IMR-90 (cell line): ENCODE data around the gene FLVCR2. TPM values are rescaled to one million over a fixed set of nuclear protein-coding genes. Genes with fewer than 3 reads are reported as not detected.

ENCODE experiments used
- ATAC-seq: fragments of 200-7000 bp; cut with Tn5 transposase; 2 replicates; pipeline ENCODE4 v1.9.1; 2020; ENCODE audit warnings: low read depth, mild to moderate bottlenecking, moderate library complexity
- BruUV-seq: library from RNA; stranded (reverse); fragments of 400-500 nt; replicated peaks from 2 replicates; lab custom pipeline; 2021; lab: Mats Ljungman, UMichigan
- CTCF ChIA-PET: fragments of 300-600 bp; formaldehyde crosslinking; extraction: SDS; loops from one replicate; lab custom pipeline; 2021; ENCODE audit warnings: antibody characterized with exemption; lab: Yijun Ruan, JAX
- POLR2A ChIA-PET: fragments of 300-600 bp; sonication (Branson Sonifier 250); formaldehyde crosslinking; loops from one replicate; lab custom pipeline; 2022; ENCODE audit warnings: antibody characterized with exemption; ENCODE audit not compliant: unreplicated experiment; lab: Charles Lee
- DNase-seq: peaks from one replicate; pipeline ENCODE4 v3.0.0; 2013
- H2AFZ ChIP-seq: replicated peaks from 2 replicates; pipeline ENCODE3; 2013; ENCODE audit warnings: low read length, mild to moderate bottlenecking; ENCODE audit not compliant: poor library complexity
- H2AK5ac ChIP-seq: 2 replicates; pipeline ENCODE4 v1.6.1; 2013; ENCODE audit warnings: low read depth, low read length, inconsistent platforms
- H2AK9ac ChIP-seq: replicated peaks from 2 replicates; pipeline ENCODE3; 2013; ENCODE audit warnings: mild to moderate bottlenecking, low read depth, low read length, moderate library complexity; ENCODE audit not compliant: poor library complexity
- H2BK120ac ChIP-seq: 2 replicates; pipeline ENCODE4 v1.6.1; 2013; ENCODE audit warnings: low read depth, low read length, inconsistent platforms
- H2BK15ac ChIP-seq: 3 replicates; pipeline ENCODE4 v1.6.1; 2013; ENCODE audit warnings: low read depth, low read length, inconsistent platforms
- H2BK20ac ChIP-seq: 2 replicates; pipeline ENCODE4 v1.6.1; 2013; ENCODE audit warnings: low read depth, mild to moderate bottlenecking, inconsistent platforms, low read length, moderate library complexity
- H2BK5ac ChIP-seq: 2 replicates; pipeline ENCODE4 v1.6.1; 2013; ENCODE audit warnings: mild to moderate bottlenecking, low read depth, low read length, inconsistent platforms; ENCODE audit not compliant: poor library complexity, severe bottlenecking
- H3K14ac ChIP-seq: replicated peaks from 2 replicates; pipeline ENCODE4 v1.6.1; 2013; ENCODE audit warnings: low read depth, low read length, inconsistent platforms
- H3K18ac ChIP-seq: 2 replicates; pipeline ENCODE4 v1.6.1; 2013; ENCODE audit warnings: low read depth, low read length, control low read depth
- H3K23ac ChIP-seq: 2 replicates; pipeline ENCODE4 v1.6.1; 2013; ENCODE audit warnings: low read depth, low read length, inconsistent platforms
- H3K27ac ChIP-seq: 2 replicates; pipeline ENCODE4 v1.5.1; 2013; ENCODE audit warnings: mild to moderate bottlenecking, control low read depth, low read length; ENCODE audit not compliant: insufficient read depth
- H3K27me3 ChIP-seq: 2 replicates; pipeline ENCODE4 v1.6.1; 2013; ENCODE audit warnings: low read length; ENCODE audit not compliant: control insufficient read depth, insufficient read depth
- H3K36me3 ChIP-seq: 2 replicates; pipeline ENCODE4 v1.6.1; 2013; ENCODE audit warnings: low read length, mixed read lengths; ENCODE audit not compliant: control insufficient read depth, insufficient read depth
- H3K4ac ChIP-seq: 2 replicates; pipeline ENCODE4 v1.6.1; 2013; ENCODE audit warnings: low read depth, low read length, inconsistent platforms
- H3K4me1 ChIP-seq: 2 replicates; pipeline ENCODE4 v1.6.1; 2013; ENCODE audit warnings: low read length, mixed read lengths; ENCODE audit not compliant: control insufficient read depth, insufficient read depth
- H3K4me2 ChIP-seq: 2 replicates; pipeline ENCODE4 v1.6.1; 2013; ENCODE audit warnings: low read depth, mild to moderate bottlenecking, control low read depth, low read length, moderate library complexity
- H3K4me3 ChIP-seq: 2 replicates; pipeline ENCODE4 v1.5.1; 2013; ENCODE audit warnings: low read depth, mild to moderate bottlenecking, control low read depth, low read length, moderate library complexity; ENCODE audit not compliant: insufficient read depth
- H3K56ac ChIP-seq: 2 replicates; pipeline ENCODE4 v1.6.1; 2013; ENCODE audit warnings: low read length, inconsistent platforms; ENCODE audit not compliant: insufficient read depth; ENCODE audit errors: extremely low read depth
- H3K79me1 ChIP-seq, 2 experiments: 2 replicates each; pipeline ENCODE4 v1.6.1; 2013; ENCODE audit warnings: low read length in 2 of 2, inconsistent platforms in 1 of 2, low read depth in 1 of 2
- H3K9ac ChIP-seq: 2 replicates; pipeline ENCODE4 v1.6.1; 2013; ENCODE audit warnings: low read depth, low read length, control low read depth
- H3K9me1 ChIP-seq: 2 replicates; pipeline ENCODE4 v1.6.1; 2013; ENCODE audit warnings: low read length, inconsistent platforms; ENCODE audit not compliant: insufficient read depth
- H3K9me3 ChIP-seq: 2 replicates; pipeline ENCODE4 v1.6.1; 2013; ENCODE audit warnings: low read length; ENCODE audit not compliant: control insufficient read depth, insufficient read depth
- H4K20me1 ChIP-seq: 2 replicates; pipeline ENCODE4 v1.6.1; 2013; ENCODE audit warnings: low read length, inconsistent platforms; ENCODE audit not compliant: insufficient read depth
- H4K5ac ChIP-seq: 2 replicates; pipeline ENCODE4 v1.6.1; 2013; ENCODE audit warnings: mild to moderate bottlenecking, low read depth, low read length, control low read depth
- H4K8ac ChIP-seq, 2 experiments: 2 replicates each; pipeline ENCODE4 v1.6.1; 2013; ENCODE audit warnings: low read depth in 2 of 2, low read length in 2 of 2, control low read depth in 1 of 2, inconsistent platforms in 1 of 2
- H4K91ac ChIP-seq: 2 replicates; pipeline ENCODE4 v1.6.1; 2013; ENCODE audit warnings: low read depth, low read length, inconsistent platforms; ENCODE audit not compliant: insufficient read depth
- BHLHE40 ChIP-seq: fragments of 150-350 bp; IDR thresholded peaks from 2 replicates; pipeline ENCODE4 v1.6.1; 2016; ENCODE audit warnings: mild to moderate bottlenecking, low read depth, low read length
- CHD1 ChIP-seq: IDR thresholded peaks from 2 replicates; pipeline ENCODE4 v1.6.1; 2012; ENCODE audit warnings: low read depth, low read length, improper control_type of control experiment
- ELK1 ChIP-seq: fragments of 150-350 bp; IDR thresholded peaks from 2 replicates; pipeline ENCODE4 v1.6.1; 2016; ENCODE audit warnings: low read depth, mild to moderate bottlenecking, low read length, moderate library complexity, borderline replicate concordance
- MAFK ChIP-seq: IDR thresholded peaks from 2 replicates; pipeline ENCODE4 v1.6.1; 2012; ENCODE audit warnings: low read depth, low read length, improper control_type of control experiment
- MAZ ChIP-seq: IDR thresholded peaks from 2 replicates; pipeline ENCODE4 v1.6.1; 2012; ENCODE audit warnings: low read depth, mild to moderate bottlenecking, low read length, improper control_type of control experiment, moderate library complexity, borderline replicate concordance
- MXI1 ChIP-seq: IDR thresholded peaks from 2 replicates; pipeline ENCODE4 v1.6.1; 2012; ENCODE audit warnings: low read depth, mild to moderate bottlenecking, low read length, moderate library complexity, borderline replicate concordance
- NFE2L2 ChIP-seq: fragments of 150-350 bp; IDR thresholded peaks from 2 replicates; pipeline ENCODE4 v1.6.1; 2016; ENCODE audit warnings: low read depth, mild to moderate bottlenecking, low read length
- POLR2A ChIP-seq: IDR thresholded peaks from 2 replicates; pipeline ENCODE4 v1.6.1; 2012; ENCODE audit warnings: mild to moderate bottlenecking, low read depth, low read length
- RAD21 ChIP-seq: IDR thresholded peaks from 2 replicates; pipeline ENCODE4 v1.6.1; 2012; ENCODE audit warnings: low read length, improper control_type of control experiment
- RCOR1 ChIP-seq: IDR thresholded peaks from 2 replicates; pipeline ENCODE4 v1.6.1; 2012; ENCODE audit warnings: mild to moderate bottlenecking, low read length, improper control_type of control experiment; ENCODE audit not compliant: insufficient replicate concordance
- RFX5 ChIP-seq: IDR thresholded peaks from 2 replicates; pipeline ENCODE4 v1.8.0; 2012; ENCODE audit warnings: low read depth, mild to moderate bottlenecking, low read length, moderate library complexity
- SMC3 ChIP-seq: fragments of 150-350 bp; IDR thresholded peaks from 2 replicates; pipeline ENCODE4 v1.6.1; 2016; ENCODE audit warnings: low read depth, mild to moderate bottlenecking, antibody characterized with exemption, low read length, moderate library complexity
- WGBS, 2 experiments: methylation state at CpG; one replicate each; pipeline versions ENCODE4 v1.1.5 to v1.1.7; 2013; ENCODE audit warnings: missing lambda C conversion rate in 2 of 2; ENCODE audit not compliant: insufficient read length in 1 of 2; ENCODE audit errors: extremely low coverage in 2 of 2; 5-methylcytosine and 5-hydroxymethylcytosine counted together
- dilution Hi-C: fragments of 300-500 bp; cut with HindIII; formaldehyde crosslinking; loops from one replicate; pipeline ENCODE4 v1.14.3; 2018; ENCODE audit warnings: low sequenced_read_pairs; ENCODE audit not compliant: unreplicated experiment
- in situ Hi-C: fragments of 300-500 bp; cut with MboI; formaldehyde crosslinking; loops from 3 replicates; pipeline ENCODE4 v1.14.3; 2019; ENCODE audit warnings: low sequenced_read_pairs, inconsistent platforms, mixed read lengths
- intact Hi-C: fragments of 100-400 bp; cut with micrococcal nuclease; formaldehyde crosslinking; loops from 2 replicates; pipeline ENCODE4 v1.10.0; 2022
- polyA plus RNA-seq, 3 experiments: library from polyadenylated mRNA; depleted of rRNA; stranded (reverse); fragments of >200 nt; gene quantifications; 2 replicates each; pipeline ENCODE4 v1.2.3, GENCODE V29; 2012; ENCODE audit warnings: low replicate concordance in 1 of 3
- total RNA-seq: library from RNA; depleted of rRNA; stranded (reverse); fragments of >200 nt; gene quantifications from 2 replicates; pipeline ENCODE4 v1.2.3, GENCODE V29; 2012
- TF ChIP-seq, protein P1 (sequence below): conservative IDR thresholded peaks from 2 replicates; pipeline ENCODE4 v1.5.1; 2012; ENCODE audit warnings: mild to moderate bottlenecking, low read depth, low read length, improper control_type of control experiment
- TF ChIP-seq, protein P2 (sequence below): fragments of 150-350 bp; IDR thresholded peaks from 2 replicates; pipeline ENCODE4 v1.6.1; 2017; ENCODE audit warnings: mild to moderate bottlenecking, antibody characterized with exemption, low read length, low read depth

FLVCR2 gene
- total and polyA plus RNA-seq, 2 of the 4 experiments (the other 2 are of a cell fraction), result 0.94 to 1.4 TPM

GRCh38 chr14:75650253-75651058 lies 72.0 kb downstream of the FLVCR2 start:
- DNase-seq, result no peak
- no peaks in the 10 kb centered on the region for H3K9me3 ChIP-seq
- H3K9me1 ChIP-seq, result peaks cover 20% of the 10 kb centered on the region
- H2BK5ac ChIP-seq, result no peak overlapping the region
- POLR2A ChIA-PET, result no interaction called here
- intact Hi-C loops, result no loop called here
- H3K79me1 ChIP-seq, result no peaks in the 10 kb centered on the region; a peak in 1 of 4 replicates
- no peak overlapping the region for H3K18ac ChIP-seq
- H4K20me1 ChIP-seq, result peaks cover 3% of the 10 kb centered on the region; the same call in 1 of the 2 replicates
- no peak overlapping the region for H2AFZ ChIP-seq
- H2BK15ac ChIP-seq, result no peak overlapping the region
- no peak overlapping the region for H3K4me3 ChIP-seq
- H3K27me3 ChIP-seq, result no peaks in the 10 kb centered on the region
- no peak for ATAC-seq
- peaks cover 9% of the 10 kb centered on the region; the same call in 1 of the 2 replicates for H3K36me3 ChIP-seq
- WGBS, 2 experiments, result 100% methylated on average over 1 of the region's 5 CpGs; no CpG with 5 or more reads in 1 of the 2 experiments
- H2BK120ac ChIP-seq, result no peak overlapping the region
- no peak overlapping the region for H3K14ac ChIP-seq
- BruUV-seq, result no TSS peak
- H4K91ac ChIP-seq, result no peak overlapping the region
- in situ Hi-C loops, result loop anchor here (5.0 kb wide), 1 partner anchor 73 kb away; the partner anchor contains the start of gene FLVCR2
- H4K8ac ChIP-seq, result no peak overlapping the region
- no peak overlapping the region for H4K5ac ChIP-seq
- H3K23ac ChIP-seq, result no peak overlapping the region
- dilution Hi-C loops, result no loop called here
- H3K4me2 ChIP-seq, result no peak overlapping the region
- no peak overlapping the region for H3K27ac ChIP-seq
- CTCF ChIA-PET, result interaction anchor here (9.8 kb wide), 1 partner anchor 73 kb away, joined by 125 read pairs; the partner anchor contains the start of gene FLVCR2
- no peak overlapping the region for H2AK9ac ChIP-seq
- H2BK20ac ChIP-seq, result no peak overlapping the region
- no peak overlapping the region for H2AK5ac ChIP-seq
- H3K4ac ChIP-seq, result no peak overlapping the region
- no peak overlapping the region for H3K9ac ChIP-seq
- no peak overlapping the region for H3K56ac ChIP-seq
- peaks cover 21% of the 10 kb centered on the region for H3K4me1 ChIP-seq
- TF ChIP-seq, protein P1, sequence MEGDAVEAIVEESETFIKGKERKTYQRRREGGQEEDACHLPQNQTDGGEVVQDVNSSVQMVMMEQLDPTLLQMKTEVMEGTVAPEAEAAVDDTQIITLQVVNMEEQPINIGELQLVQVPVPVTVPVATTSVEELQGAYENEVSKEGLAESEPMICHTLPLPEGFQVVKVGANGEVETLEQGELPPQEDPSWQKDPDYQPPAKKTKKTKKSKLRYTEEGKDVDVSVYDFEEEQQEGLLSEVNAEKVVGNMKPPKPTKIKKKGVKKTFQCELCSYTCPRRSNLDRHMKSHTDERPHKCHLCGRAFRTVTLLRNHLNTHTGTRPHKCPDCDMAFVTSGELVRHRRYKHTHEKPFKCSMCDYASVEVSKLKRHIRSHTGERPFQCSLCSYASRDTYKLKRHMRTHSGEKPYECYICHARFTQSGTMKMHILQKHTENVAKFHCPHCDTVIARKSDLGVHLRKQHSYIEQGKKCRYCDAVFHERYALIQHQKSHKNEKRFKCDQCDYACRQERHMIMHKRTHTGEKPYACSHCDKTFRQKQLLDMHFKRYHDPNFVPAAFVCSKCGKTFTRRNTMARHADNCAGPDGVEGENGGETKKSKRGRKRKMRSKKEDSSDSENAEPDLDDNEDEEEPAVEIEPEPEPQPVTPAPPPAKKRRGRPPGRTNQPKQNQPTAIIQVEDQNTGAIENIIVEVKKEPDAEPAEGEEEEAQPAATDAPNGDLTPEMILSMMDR, result no peak
- TF ChIP-seq RCOR1, result no peak
- TF ChIP-seq, protein P2, sequence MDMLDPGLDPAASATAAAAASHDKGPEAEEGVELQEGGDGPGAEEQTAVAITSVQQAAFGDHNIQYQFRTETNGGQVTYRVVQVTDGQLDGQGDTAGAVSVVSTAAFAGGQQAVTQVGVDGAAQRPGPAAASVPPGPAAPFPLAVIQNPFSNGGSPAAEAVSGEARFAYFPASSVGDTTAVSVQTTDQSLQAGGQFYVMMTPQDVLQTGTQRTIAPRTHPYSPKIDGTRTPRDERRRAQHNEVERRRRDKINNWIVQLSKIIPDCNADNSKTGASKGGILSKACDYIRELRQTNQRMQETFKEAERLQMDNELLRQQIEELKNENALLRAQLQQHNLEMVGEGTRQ, result no peak
- TF ChIP-seq MAFK, result no peak
- no peak for TF ChIP-seq POLR2A
- no peak for TF ChIP-seq MAZ
- TF ChIP-seq CHD1, result no peak
- TF ChIP-seq NFE2L2, result no peak
- no peak for TF ChIP-seq MXI1
- no peak for TF ChIP-seq RFX5
- TF ChIP-seq RAD21, result no peak
- no peak for TF ChIP-seq SMC3
- TF ChIP-seq BHLHE40, result no peak
- no peak for TF ChIP-seq ELK1
